DLD1 (cell line): ENCODE data around the gene MORN5.

Experiments
- in situ Hi-C: cut with HindIII; loops from 2 replicates; pipeline ENCODE4 v1.10.0; 2017; ENCODE audit warnings: low sequenced_read_pairs

Gene MORN5

GRCh38 chr9:122143296-122143695 is 16.4 kb upstream of the MORN5 start:
- in situ Hi-C loops: no loop called here

DNA sequence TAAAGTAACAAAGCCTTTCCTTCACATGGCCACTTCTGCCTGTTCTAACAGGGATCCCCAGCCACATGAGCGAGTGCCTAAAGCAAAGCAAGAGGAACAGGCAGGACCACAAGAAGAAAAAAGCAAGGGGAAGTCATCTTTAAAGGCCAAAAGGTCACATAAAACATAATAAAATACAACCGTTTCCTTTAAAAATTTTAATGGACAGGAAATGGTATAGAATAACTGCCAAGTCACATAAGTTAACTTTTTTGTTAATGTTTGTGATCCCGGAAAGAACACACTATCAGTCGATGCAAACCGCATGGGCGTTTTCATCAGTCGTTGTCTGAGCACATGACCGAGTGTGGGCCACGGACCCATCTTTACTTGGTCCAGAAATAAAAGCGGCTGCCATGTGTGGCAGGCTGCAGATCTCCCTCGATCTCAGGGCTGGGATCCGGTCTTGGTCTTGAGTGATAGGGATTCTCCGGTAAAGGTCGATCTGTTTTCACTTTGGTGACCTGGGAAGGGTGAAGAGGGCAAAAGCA is 15.8 kb upstream of the MORN5 start:
- in situ Hi-C loops: no loop called here

GRCh38 chr9:122144836-122145591 is 14.7 kb upstream of the MORN5 start:
- in situ Hi-C loops: no loop called here

GRCh38 chr9:122145592-122145863 is 14.2 kb upstream of the MORN5 start:
- in situ Hi-C loops: no loop called here

GRCh38 chr9:122151267-122151828 is 8.4 kb upstream of the MORN5 start:
- in situ Hi-C loops: no loop called here

- in situ Hi-C loops: no loop called here
Observed at GRCh38 chr9:122155796-122156195, 3.9 kb upstream of the MORN5 start.

- in situ Hi-C loops: no loop called here
Observed at GRCh38 chr9:122158202-122158601, 1.5 kb upstream of the MORN5 start.

- in situ Hi-C loops: no loop called here
Observed at GRCh38 chr9:122159925-122160246, 178 bp downstream of the MORN5 start.

- in situ Hi-C loops: no loop called here
Observed at GRCh38 chr9:122162415-122162814, 2.7 kb downstream of the MORN5 start.

GRCh38 chr9:122164286-122164685 is 4.6 kb downstream of the MORN5 start:
- in situ Hi-C loops: no loop called here

- in situ Hi-C loops: no loop called here
Observed at GRCh38 chr9:122168356-122168755, 8.6 kb downstream of the MORN5 start.

- in situ Hi-C loops: no loop called here
Observed at GRCh38 chr9:122172131-122172530, 12.4 kb downstream of the MORN5 start.

DNA sequence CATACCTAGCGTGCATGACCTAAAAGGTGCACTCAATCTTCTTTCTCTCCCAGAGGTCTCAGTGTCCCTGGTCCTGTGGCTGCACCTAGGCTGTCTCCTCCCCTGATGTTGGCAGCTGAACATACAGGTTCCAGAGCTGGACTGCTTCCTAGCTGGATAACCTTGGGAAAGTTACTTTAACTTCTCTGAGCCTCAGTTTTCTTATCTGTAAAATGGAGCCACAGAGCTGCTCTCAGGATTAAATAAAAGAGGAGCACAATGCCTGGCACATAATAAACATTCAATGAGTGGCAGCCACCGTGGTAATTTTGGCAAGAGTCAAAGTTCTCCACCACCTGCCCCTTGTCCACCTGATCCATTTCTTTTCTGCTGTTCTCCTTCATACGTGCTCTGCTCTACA is 14.0 kb downstream of the MORN5 start:
- in situ Hi-C loops: no loop called here

DNA sequence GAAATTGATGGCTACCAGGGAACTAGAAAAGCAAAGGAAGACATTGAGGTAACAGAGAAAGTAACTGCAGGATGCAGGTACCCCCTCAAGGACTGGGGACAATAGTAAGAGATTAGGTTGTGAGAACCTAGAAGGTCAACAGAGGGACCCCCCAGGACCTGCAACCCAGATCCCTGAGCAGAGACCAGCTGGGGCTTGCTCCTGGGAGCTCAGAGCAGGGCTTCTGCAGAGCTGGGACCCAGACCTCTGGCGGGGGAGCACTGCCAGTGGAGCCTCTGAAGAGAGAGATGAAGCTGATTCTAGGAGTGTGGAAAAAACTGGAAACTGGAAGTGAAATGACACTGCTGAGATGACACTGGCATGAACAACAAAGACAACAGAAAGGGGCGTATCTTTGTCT is 17.2 kb downstream of the MORN5 start:
- in situ Hi-C loops: no loop called here

- in situ Hi-C loops: no loop called here
Observed at GRCh38 chr9:122179054-122179689, 19.5 kb downstream of the MORN5 start.

DNA sequence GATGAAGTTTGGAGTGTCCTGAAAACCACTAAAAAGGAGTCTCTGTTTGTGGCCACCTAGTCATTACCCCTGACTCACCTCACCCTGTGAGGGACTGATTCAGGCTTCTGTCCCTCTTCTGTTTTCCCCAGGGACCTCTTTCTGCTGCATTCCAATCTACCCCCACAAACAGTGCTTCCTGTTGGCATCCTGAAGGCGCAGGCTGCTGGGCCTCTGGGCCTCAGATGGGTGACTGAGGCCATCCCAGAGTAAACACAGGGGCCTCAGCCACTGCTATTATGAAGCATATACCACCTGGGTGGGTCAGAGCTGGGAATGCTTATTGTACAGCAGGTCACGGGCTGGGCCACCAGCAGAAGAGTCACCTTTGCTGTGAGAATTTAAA is 20.0 kb downstream of the MORN5 start:
- in situ Hi-C loops: no loop called here

GRCh38 chr9:122180633-122181032 is 20.9 kb downstream of the MORN5 start:
- in situ Hi-C loops: no loop called here

DNA sequence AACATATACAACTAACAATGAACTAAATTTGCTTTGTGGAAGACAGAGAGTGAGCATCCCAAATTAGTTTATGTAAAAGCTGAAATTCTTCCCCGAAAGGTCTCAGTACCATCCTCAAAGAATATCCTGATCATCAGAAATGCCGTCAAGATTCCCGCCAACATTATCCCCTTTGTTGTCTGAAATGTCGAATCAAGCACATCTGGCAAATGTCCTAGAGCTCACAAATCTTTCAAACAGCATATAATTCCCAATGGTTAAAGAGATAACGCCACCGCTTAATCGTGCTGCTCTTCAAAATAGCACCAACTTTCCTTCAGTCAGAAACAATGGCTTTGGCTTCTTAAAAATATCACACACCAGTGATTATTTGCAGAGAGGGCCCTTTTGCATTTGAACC is 23.8 kb downstream of the MORN5 start:
- in situ Hi-C loops: no loop called here

GRCh38 chr9:122184551-122184950 is 24.8 kb downstream of the MORN5 start:
- in situ Hi-C loops: no loop called here

DNA sequence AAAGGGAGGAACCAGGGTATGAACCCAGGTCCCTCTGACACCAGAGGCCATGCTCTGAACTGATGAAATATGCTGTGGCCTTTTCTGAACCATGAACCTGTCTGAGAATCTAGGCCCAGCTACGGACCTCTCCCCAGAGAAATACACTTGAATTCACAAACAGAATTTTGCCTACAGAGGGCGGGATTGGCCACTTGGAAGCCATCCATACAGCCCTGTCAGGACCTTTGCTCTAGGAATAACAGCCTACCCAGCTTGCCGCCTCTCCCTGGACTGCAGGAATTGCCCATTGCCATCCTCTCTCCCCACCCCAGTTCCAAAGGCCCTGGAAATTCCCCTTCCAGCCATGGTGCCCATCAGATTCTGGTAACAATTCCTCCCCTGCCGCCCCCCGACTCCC is 26.6 kb downstream of the MORN5 start:
- in situ Hi-C loops: no loop called here

DNA sequence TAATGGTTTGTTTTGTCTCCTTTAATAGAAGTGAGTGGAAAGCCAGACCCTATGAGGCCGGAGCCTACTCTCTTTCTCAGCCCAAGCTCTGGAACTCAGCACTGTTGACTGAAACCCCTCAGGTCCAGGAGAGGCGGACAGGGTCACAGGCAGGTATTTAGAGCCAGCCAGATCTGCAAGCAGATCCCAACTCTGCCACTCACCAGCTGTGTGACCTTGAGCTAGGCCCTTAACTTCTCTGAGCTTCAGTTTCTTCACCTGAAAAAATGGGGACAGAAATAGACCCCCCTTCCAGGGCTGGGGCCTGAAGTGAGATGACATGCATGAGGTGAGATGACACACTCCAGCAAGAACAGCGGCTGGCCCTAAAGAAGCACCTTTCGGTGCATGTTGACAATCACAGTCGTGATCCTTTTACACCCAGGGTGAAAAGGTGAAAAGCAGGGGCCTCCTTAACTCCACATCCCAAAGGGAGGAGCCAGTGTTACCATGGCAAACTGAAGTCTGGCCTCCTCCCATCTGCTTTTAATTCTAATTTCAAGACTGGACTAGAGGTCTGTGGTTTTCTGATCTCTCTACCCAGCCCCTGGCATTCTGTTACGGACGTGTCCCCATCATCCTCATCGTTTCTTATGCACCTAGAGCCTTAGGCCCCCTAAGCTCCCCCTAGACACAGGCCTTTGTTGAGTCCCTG is 27.2 kb downstream of the MORN5 start:
- in situ Hi-C loops: no loop called here

DNA sequence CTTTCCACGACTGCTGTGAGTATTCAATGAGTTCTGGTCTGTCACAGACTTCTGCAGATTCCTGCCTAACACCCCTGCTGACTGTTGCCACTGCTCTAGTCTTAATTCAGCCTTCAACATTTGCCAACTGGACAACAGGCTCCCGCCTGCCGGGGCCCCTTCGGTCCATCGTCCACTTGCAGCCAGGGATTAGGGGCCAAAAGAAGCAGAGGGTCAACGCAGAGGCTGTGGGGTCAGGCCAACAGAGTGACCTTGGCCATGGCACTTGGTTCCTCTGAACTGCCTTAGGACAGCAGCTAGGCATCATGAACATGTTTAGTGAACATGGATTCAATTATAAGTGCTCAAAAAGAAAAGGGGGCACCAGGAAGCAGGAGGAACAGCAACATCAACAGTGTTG is 28.7 kb downstream of the MORN5 start:
- in situ Hi-C loops: no loop called here
